H54 (cell line): ENCODE measurements around the gene SAMD4B.

Experiments used
- DNase-seq: peaks from one replicate; pipeline ENCODE4 v3.0.0; 2011; ENCODE audit warnings: low spot score, mixed read lengths; ENCODE audit not compliant: insufficient read length
- FAIRE-seq: peaks from 3 replicates; lab custom pipeline; 2011; peaks lifted over from hg19 to GRCh38; lab: Jason Lieb, UNC
- POLR2A ChIP-seq: IDR thresholded peaks from 2 replicates; pipeline ENCODE4 v1.6.1; 2011; ENCODE audit warnings: low read depth, mild to moderate bottlenecking, low read length

The SAMD4B gene

GRCh38 chr19:39428283-39429112, 86.3 kb downstream of the SAMD4B start:
- FAIRE-seq, result no peak
- peak; percentile 79 for DNase-seq
- no peak; the same call in 1 of the 2 replicates for TF ChIP-seq POLR2A

- TF ChIP-seq POLR2A, result peak; percentile 37; the same call in 1 of the 2 replicates
- DNase-seq, result peak; percentile 85
- FAIRE-seq, result peak; percentile 81
Observed at GRCh38 chr19:39430675-39431593, 88.7 kb downstream of the SAMD4B start.

- TF ChIP-seq POLR2A, result no peak
- FAIRE-seq (no peak), DNase-seq (no peak)
Observed at GRCh38 chr19:39432677-39433025, 90.4 kb downstream of the SAMD4B start.

GRCh38 chr19:39433480-39434079, 91.4 kb downstream of the SAMD4B start:
- no peak for TF ChIP-seq POLR2A
- FAIRE-seq (no peak), DNase-seq (no peak)

- TF ChIP-seq POLR2A, result no peak
- FAIRE-seq, result no peak
- no peak for DNase-seq
Observed at GRCh38 chr19:39434123-39435076, 92.2 kb downstream of the SAMD4B start.
